Caki2 (cell line): Measurements from ENCODE around the gene ANO9. TPM values are rescaled to one million over a fixed set of nuclear protein-coding genes. Genes with fewer than 3 reads are reported as not detected.
"Not testable (repeated sequence)": the region's sequence is repeated elsewhere in the genome, so short reads cannot be mapped to it uniquely, and the experiment has no call there.

ENCODE experiments used
- DNase-seq: peaks from one replicate; pipeline ENCODE4 v3.0.0-alpha.2; 2015; ENCODE audit warnings: low read depth
- in situ Hi-C: cut with HindIII; loops from 2 replicates; pipeline ENCODE4 v1.10.0; 2016; ENCODE audit warnings: low sequenced_read_pairs, low pct_unique_long_range_greater_than_20kb, mixed read lengths
- total RNA-seq: library from RNA; depleted of rRNA; stranded (reverse); fragments of >200 nt; shearing (Covaris generic); gene quantifications from 2 replicates; pipeline ENCODE4 v1.2.3, GENCODE V29; 2014; ENCODE audit warnings: low replicate concordance

Gene ANO9
- total RNA-seq, 1 experiment from 2014 or later, result not detected

- no peak for DNase-seq
- in situ Hi-C loops, result no loop called here
Measured at GRCh38 chr11:473415-473814, 31.6 kb upstream of the ANO9 start.

- in situ Hi-C loops, result no loop called here
- no peak for DNase-seq
Measured at GRCh38 chr11:472816-473215, 31.0 kb upstream of the ANO9 start.

GRCh38 chr11:472272-472671, 30.5 kb upstream of the ANO9 start:
- in situ Hi-C loops, result no loop called here

GRCh38 chr11:471468-472145, 29.8 kb upstream of the ANO9 start:
- in situ Hi-C loops, result no loop called here
- no peak for DNase-seq

More at GRCh38 chr11:472272-472671, 30.5 kb upstream of the ANO9 start:
- DNase-seq, result no peak

GRCh38 chr11:469684-470560, 28.1 kb upstream of the ANO9 start:
- in situ Hi-C loops, result no loop called here
- no peak for DNase-seq

- DNase-seq, in situ Hi-C loops: not testable (repeated sequence)
Measured at GRCh38 chr11:469026-469683, 27.3 kb upstream of the ANO9 start.

- DNase-seq, result no peak
- in situ Hi-C loops, result no loop called here
Measured at GRCh38 chr11:468493-468892, 26.7 kb upstream of the ANO9 start.

GRCh38 chr11:468036-468435, 26.2 kb upstream of the ANO9 start:
- DNase-seq, result no peak
- in situ Hi-C loops, result no loop called here

GRCh38 chr11:465896-466530, 24.2 kb upstream of the ANO9 start:
- DNase-seq, result no peak
- in situ Hi-C loops, result no loop called here

GRCh38 chr11:464316-464715, 22.5 kb upstream of the ANO9 start:
- in situ Hi-C loops, result no loop called here
- DNase-seq, result no peak

- no peak for DNase-seq
- in situ Hi-C loops, result no loop called here
Measured at GRCh38 chr11:462107-462890, 20.5 kb upstream of the ANO9 start.

GRCh38 chr11:461626-462025, 19.8 kb upstream of the ANO9 start:
- in situ Hi-C loops, result no loop called here
- DNase-seq, result no peak

- no peak for DNase-seq
- in situ Hi-C loops, result no loop called here
Measured at GRCh38 chr11:460331-461199, 18.8 kb upstream of the ANO9 start.

GRCh38 chr11:459511-460220, 17.9 kb upstream of the ANO9 start:
- no peak for DNase-seq
- in situ Hi-C loops, result no loop called here

GRCh38 chr11:457111-457760, 15.4 kb upstream of the ANO9 start:
- in situ Hi-C loops, result no loop called here
- no peak for DNase-seq

GRCh38 chr11:456533-456932, 14.7 kb upstream of the ANO9 start:
- no peak for DNase-seq
- in situ Hi-C loops, result no loop called here
